ENCODE data around the gene PPIB.
"Not testable (repeated sequence)": the region's sequence is repeated elsewhere in the genome, so short reads cannot be mapped to it uniquely, and the experiment has no call there.

PPIB gene

GRCh38 chr15:64144565-64145281, 18.1 kb downstream of the PPIB start:
- Histone ChIP-seq H3K27ac (no peak overlapping the region), H3K4me3 (no peak overlapping the region)

DNA sequence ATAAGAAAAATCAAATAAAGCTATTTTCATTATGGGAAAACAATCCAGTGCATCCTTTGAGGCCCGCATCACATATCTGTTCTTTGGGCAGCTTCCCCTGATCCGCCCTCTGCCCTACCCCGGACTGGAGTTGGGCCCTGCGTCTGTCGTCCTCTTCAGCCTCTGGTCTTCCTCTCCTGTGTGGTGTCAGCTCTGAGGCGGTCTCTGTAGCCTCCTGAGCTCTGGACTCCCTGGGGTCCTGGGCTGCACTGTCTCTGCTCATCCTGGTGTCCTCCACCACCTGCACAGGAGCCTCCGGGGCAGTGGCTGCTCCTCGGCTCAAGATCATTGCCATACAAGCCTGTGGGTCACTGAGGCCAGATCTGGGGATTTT, 18.6 kb downstream of the PPIB start:
- H3K27ac ChIP-seq, result peak overlapping the region in 1 of 21 experiments; percentile 35

DNA sequence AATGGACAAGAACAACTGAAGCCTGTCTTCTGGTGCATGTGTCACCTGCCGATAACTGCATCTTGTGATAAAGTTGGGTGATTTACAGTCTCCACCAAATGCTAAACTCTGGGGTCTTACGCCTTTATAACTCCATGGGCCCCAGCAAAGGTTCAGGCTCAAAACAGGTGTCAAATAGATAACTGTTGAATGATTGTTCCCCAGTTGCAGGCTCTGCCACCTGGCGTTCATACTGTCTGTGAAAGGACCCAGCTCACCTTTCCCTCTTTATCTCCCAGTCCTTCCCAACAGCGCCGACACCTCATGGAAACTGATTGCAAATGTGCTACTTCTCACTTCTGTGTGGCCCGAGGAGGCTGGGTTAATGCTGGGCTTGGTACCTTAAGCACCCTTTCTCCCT, 19.5 kb downstream of the PPIB start:
- H3K4me3 ChIP-seq, result no peak overlapping the region
- H3K27ac ChIP-seq, result no peak overlapping the region

More for the DNA sequence above, 18.6 kb downstream of the PPIB start:
- H3K4me3 ChIP-seq, result no peak overlapping the region

DNA sequence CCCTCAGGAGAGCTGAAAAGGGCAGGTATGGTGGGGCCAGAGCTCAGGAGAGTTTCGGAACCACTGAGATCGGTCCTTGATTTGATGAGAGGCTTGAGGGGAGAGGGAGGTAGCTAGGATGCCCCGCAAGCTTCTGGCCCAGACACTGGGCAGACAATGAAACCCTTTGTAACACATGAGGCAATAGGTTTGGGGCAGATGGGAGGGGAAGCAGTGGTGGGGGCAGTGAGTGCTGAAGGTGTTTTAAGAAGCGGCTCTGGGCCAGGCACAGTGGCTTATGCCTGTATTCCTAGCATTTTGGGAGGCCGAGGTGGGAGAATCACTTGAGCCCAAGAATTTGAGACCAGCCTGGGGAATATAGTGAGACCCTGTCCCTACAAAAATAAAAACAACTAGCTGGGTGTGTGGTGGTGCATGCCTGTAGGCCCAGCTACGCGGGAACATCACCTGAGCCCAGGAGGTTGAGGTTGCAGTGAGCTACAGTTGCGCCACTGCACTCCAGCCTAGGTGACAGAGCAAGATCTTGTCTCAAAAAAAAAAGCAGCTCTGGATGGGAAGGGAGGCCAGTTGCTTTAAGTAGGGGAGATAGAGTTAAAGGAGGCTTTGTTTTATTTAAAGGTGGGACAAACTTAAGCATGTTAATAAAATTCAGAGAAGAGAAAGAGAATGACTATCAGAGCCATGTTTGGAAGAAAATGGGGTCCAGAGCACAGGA, 20.9 kb downstream of the PPIB start:
- no peak overlapping the region for H3K4me3 ChIP-seq
- H3K27ac ChIP-seq, result no peak overlapping the region

- Histone ChIP-seq H3K4me3 (no peak overlapping the region), H3K27ac (no peak overlapping the region)
Measured at GRCh38 chr15:64138331-64138941, 24.4 kb downstream of the PPIB start.

DNA sequence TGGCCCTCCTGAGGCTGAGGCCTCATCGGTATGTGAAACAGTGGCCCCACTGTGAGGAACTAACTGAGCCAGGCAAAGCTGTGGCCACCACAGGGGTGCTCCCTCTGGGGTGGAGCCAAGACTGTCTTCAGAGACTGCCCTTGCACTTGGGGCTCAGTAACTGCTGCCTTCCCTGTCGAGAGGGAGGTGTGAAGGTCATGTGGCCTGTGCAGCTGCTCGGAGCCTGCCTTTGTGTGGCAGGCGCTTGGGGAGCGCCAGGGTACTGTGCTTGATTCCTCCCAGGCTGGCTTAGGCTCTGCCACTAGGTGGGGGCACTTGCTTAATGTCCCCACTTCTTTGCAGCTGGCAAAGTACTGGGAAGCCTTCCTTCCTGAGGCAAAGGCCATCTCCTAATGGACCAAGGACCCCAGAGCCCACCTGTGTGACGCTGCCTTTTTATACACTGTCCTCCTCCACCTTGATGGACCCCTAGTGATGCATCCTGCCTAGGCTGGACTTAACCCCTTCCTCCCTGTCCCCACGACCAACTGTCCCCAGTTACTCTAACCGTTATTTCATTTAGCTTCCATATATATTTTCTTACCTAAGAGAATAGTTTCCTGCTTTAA, 25.5 kb downstream of the PPIB start:
- H3K27ac ChIP-seq, result no peak overlapping the region

DNA sequence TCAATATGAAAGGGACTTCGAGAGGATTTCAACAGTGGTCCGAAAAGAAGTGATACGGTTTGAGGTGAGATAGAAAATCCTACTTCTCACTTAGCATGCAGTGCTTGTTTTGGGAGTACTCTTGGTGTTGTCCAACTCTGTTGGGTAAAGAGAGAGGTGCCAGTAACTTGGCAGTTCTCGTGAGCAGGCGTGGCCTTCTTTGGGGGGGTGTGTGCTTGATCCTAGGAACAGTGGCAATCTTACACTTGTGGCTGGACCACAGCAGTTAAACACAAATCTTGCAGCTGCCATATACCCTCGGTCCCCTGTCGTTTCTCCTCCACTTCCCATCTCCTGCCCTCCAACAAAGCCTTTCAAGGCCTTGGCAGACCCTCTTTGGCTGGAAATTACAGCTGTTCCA, 26.5 kb downstream of the PPIB start:
- no peak overlapping the region for H3K27ac ChIP-seq
- no peak overlapping the region for H3K4me3 ChIP-seq

More for the DNA sequence above, 25.5 kb downstream of the PPIB start:
- no peak overlapping the region for H3K4me3 ChIP-seq

GRCh38 chr15:64134345-64134829, 28.4 kb downstream of the PPIB start:
- H3K27ac ChIP-seq, result no peak overlapping the region
- H3K4me3 ChIP-seq, result no peak overlapping the region

- Histone ChIP-seq H3K4me3 (no peak overlapping the region), H3K27ac (no peak overlapping the region)
Measured at GRCh38 chr15:64133623-64134344, 29.0 kb downstream of the PPIB start.

- H3K27ac ChIP-seq, result no peak overlapping the region
- no peak overlapping the region for H3K4me3 ChIP-seq
Measured at GRCh38 chr15:64132217-64132616, 30.6 kb downstream of the PPIB start.

- no peak overlapping the region for H3K4me3 ChIP-seq
Measured at GRCh38 chr15:64131547-64131946, 31.3 kb downstream of the PPIB start.

GRCh38 chr15:64130159-64130558, 32.7 kb downstream of the PPIB start:
- Histone ChIP-seq H3K4me3 (no peak overlapping the region), H3K27ac (no peak overlapping the region)

More at GRCh38 chr15:64131547-64131946, 31.3 kb downstream of the PPIB start:
- no peak overlapping the region for H3K27ac ChIP-seq

DNA sequence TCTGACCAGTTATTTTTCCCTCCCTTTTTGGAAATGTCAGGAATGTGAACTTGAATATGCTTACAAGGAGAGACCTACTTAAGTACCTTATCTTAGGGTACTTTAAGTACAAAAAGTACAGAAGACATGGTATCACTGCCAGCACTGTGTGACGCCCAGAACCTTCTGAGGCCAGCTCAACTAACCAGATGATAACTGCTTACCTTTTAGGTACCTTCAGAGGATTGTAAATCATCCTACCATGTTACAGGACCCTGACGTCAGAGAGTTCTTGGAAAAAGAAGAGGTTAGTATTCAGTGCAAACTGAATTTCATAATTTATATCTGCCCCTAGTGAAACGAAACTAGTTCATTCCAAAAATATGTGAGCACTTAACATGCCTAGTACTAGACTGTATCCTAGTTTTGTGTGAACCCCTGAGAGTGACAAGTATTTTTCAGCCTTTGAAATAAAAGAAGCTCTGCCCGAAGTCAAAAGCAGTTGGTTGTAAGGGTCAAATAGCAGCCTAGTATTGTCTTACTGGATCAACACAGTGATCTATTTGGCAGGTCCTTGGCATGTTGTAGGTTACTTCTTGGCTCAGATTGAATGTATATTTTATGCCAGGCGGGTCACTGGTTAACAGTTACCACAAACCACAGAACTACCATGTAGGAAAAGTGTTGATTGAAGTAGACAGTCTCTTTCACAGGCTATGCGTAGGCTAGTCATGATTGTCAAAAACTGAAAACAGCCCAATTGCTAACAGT, 35.1 kb downstream of the PPIB start:
- Histone ChIP-seq H3K27ac (no peak overlapping the region), H3K4me3 (no peak overlapping the region)

GRCh38 chr15:64125978-64126377, 36.8 kb downstream of the PPIB start:
- H3K27ac ChIP-seq, result no peak overlapping the region
- no peak overlapping the region for H3K4me3 ChIP-seq

DNA sequence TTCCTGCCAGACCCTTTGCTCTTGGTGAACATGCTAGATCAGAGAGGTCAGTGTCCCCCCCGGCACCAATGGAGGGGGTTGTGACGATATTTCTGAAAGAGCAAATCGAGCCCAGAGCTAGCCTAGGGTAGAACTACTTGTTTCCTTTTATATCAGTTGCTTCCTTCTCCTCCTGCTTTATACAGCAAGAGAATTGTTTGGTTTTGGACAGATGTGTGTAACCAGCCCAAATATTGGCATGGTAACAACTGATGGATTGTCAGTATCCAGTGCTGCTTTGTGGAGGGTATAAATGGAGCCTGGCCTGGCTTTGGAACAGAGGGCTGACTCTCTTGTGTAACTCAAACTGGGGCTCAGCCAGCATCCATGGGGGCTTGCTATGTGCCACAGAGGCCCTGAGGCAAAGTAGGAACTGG, 39.9 kb downstream of the PPIB start:
- Histone ChIP-seq H3K4me3 (no peak overlapping the region), H3K27ac (no peak overlapping the region)

DNA sequence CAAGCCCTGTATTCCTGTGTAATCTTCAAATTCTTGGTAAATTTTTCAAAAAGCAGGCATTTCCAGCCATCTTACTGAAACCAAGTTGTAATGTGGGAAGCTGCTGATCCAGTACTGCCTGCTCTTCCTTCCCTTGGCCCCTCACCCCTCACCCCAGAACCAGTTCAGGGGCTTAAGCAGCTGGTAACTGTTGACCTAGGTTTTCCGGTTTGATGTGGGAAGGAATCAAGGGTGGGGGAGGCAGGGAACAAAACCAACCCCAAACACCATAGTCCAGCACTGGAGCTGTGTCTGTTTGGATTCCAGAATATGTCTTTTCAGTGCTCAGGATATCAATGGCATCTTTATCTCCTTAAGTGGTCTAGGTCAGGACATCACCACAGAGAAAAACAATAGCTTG, 40.4 kb downstream of the PPIB start:
- no peak overlapping the region for H3K4me3 ChIP-seq
- H3K27ac ChIP-seq, result no peak overlapping the region

- no peak overlapping the region for H3K27ac ChIP-seq
- H3K4me3 ChIP-seq, result no peak overlapping the region
Measured at GRCh38 chr15:64121614-64122013, 41.2 kb downstream of the PPIB start.

DNA sequence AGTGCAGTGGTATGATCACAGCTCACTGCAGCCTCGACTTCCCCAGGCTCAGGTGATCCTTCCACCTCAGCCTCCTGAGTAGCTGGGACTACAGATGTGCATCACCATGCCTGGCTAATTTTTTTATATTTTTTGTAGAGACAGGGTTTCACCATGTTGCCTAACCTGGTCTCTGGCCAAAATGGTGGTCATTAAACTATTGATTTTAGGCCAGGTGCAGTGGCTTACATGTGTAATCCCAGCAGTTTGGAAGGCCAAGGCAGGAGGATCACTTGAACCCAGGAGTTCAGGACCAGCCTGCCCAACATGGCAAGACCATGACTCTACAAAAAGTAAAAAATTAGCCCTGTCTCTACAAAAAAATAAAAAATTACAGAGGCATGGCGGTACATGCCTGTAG, 42.5 kb downstream of the PPIB start:
- not testable (repeated sequence) for H3K27ac ChIP-seq, H3K4me3 ChIP-seq

Data from skin epidermis (tissue), 12 donors.